NCI-H526 treated with DMSO at 0.1 percent for 48 hours (cell line): Measurements from ENCODE around the gene SPOP.
"Not testable (repeated sequence)": the region's sequence is repeated elsewhere in the genome, so short reads cannot be mapped to it uniquely, and the experiment has no call there.

Source experiments
- DNase-seq: peaks from one replicate; lab custom pipeline; 2025; lab: John Stamatoyannopoulos, UW

The SPOP gene

GRCh38 chr17:49695698-49696232 is 17.9 kb upstream of the SPOP start:
- DNase-seq: no peak

DNA sequence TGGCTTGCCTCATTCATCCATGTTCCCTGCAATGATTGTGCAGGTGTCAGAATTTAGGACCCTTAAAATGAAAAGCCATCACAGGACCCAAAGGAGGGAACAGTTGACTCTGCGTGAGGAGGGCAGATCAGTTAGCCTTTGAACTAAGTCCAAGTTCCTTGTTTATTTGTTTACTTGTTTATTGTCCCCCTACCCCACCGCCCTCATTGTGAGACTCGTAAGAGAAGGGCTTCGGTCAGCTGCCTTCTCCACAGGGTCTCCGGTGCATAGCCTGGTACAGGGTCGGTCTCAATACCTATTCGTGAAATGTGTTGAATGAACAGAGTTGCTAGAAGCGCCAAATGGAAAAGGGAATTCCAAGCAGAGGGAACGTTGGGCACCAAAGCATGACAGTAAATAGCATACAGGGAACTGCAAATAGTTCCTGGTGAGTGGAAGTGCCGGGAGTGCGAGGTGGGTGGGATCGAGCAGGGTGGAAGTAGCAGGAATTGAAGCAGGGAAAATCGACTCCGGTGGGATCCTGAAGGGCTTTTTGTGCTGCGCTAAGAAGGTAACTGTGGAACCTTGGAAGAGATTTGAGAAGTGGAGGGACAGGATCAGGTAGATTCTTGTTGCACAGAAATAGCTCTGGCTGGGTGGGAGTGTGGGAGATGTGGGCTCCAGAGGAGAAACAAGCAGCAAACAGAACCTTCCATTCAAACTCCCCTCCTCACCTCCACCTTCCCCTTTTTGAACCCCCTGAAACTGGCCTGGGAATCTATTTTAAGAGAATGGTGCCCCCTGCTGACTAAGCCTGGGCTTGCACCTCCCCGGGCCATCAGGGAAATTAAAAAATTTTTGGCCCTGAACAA is 17.2 kb upstream of the SPOP start:
- peak; percentile 14 for DNase-seq

DNA sequence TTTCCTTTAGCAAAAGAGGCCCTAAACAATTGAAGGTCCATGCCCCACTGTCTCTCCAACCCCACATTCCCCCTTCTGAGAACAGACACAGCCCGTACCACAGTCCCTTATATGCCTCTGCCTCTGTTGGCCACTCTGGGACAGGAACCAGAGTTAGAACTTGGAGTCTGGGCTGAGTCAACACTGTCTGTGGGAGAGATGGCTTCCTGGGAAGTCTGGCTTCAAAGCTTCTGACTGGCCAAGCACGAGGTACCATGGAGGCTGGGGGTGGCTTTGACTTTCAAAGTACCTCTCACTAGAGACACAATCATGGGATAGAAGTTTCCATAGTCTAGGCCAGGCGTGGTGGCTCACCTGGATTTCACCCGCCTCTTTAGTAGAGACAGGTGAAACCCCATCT is 14.9 kb upstream of the SPOP start:
- no peak for DNase-seq

DNA sequence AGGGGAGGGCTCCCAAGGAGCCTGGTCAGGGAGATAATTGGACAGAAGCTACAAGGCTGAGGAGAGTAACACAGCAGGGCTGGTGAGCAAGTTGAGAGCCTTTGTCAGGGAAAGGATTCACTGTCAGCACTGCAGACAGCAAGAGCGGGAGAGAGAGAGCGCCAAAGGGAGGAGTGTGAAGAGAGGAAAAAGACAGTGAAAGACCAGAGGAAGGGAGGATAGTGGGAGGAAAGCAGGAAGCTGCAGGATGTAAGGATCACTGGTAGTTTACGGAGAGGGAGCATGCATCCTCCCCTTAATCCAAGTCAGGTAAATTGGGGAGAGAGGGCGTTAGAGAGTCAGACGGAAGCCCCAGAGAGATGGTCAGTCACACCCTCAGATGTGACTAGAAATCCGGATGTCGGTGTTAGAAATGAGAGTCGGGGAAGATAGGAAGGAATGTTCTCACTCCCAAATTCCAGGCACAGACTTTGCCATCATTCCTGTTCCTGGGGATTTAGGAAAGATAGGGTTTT is 13.8 kb upstream of the SPOP start:
- no peak for DNase-seq

DNA sequence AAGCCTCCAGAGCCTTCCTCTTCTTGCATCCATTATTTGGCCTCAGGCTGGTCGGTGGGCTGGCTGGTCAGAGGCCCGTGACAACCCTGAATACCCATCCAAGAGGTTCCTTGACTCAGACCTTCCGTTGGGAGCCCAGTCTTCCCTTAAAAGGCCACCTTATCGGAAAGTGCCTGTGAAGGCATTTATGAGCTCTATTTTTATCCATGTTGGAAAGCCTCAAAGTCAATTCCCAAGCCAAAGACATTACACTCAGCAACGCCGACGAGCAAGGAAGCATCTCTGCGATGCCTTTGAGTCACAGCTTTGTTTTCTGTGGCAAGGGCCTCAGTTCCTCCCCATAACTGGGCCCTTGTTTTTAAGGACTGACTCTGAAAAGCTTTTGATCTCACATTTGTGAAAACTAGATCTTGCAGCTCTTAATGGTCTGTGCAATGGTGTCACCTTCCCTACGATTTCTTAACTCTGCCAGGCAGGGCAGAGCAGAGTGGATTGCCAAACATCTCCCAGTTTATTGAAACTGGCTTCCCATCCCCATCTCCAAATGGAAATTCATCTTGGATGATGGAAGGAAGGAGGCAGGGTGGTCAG is 13.3 kb upstream of the SPOP start:
- DNase-seq: no peak

DNA sequence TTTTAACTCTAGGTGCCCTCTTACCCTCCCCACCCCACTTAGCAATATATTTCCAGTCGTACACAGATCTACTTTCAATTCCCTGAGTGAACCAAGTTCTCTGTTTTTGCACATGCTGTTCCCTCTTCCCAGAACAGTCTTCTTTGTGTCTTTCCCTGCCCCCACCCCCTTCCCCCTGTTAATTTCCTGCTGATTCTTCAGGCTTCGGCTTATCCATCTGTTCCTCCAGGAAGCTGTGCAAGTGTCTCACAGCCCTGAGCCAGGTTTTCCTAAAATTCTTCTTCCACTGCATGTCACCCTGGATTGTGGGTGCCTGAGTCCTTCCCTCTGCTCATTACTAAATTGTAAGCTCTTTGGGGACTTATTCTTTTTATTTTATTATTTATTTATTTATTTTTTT is 12.4 kb upstream of the SPOP start:
- DNase-seq: no peak

- no peak for DNase-seq
Observed at GRCh38 chr17:49688848-49689247, 11.0 kb upstream of the SPOP start.

- DNase-seq: no peak
Observed at GRCh38 chr17:49687878-49688491, 10.1 kb upstream of the SPOP start.

DNA sequence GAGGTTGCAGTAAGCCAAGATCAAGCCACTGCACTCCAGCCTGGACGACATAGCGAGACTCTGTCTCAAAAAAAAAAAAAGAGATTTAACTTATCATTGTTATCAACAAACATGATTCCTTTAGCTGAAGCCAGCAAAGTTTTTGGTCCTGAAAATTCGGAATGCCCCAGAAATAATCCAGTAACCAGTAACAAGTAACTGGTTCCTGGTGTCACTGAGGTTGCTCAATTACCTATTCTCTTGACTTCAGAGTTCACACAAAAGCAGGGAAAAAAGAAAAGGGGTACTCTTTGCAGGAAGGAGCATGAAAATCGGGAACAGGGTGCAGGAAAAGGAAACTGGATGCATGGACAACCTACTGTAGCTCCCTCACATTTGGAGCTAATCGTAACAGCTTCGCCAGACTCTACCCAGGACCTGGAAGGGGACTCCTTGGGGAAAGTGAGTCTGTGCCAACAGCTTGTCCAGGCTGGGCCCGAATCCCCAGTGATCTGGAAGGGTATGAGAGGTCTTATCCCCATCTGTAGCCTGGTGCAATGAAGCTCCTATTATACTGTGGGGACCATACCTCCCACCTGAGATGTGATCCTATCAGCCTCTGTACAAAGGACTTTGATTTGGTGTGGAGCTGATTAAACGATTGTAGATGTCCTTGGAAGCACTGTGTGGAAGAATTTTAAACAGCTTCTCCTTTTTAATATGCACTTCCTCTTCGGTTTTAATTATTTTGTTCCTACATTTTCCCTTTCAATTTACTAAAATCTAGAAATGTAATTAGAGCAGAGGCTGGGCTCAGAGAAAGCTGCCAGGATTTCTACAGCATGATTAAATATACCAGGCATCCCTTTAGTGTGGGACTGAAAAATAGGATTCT is 3.4 kb upstream of the SPOP start:
- DNase-seq: no peak

DNA sequence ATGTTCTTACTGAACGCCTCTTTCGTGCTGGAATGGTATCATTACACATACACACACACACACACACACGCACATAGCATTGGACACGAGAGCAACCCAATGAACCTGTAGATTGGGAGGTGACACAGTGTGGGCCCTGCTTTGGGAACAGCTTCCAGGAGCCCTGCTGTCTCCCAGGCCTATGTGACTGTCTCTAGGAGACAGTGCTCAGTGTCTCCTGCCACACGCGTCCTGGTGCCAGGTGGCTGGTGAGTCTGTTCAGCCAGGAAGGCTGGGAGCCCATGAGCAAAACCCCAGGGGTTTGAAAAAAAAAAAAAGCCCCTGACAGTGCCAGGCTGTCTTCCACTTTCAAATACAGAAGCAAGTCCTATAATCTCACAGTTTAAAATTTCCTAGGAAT is 2.4 kb upstream of the SPOP start:
- no peak for DNase-seq

GRCh38 chr17:49677134-49677932 is 564 bp downstream of the SPOP start:
- peak; percentile 87 for DNase-seq

- DNase-seq: no peak
Observed at GRCh38 chr17:49676276-49676868, 1.5 kb downstream of the SPOP start.

GRCh38 chr17:49674507-49674906 is 3.4 kb downstream of the SPOP start:
- DNase-seq: no peak

- DNase-seq: not testable (repeated sequence)
Observed at GRCh38 chr17:49673679-49674078, 4.2 kb downstream of the SPOP start.

DNA sequence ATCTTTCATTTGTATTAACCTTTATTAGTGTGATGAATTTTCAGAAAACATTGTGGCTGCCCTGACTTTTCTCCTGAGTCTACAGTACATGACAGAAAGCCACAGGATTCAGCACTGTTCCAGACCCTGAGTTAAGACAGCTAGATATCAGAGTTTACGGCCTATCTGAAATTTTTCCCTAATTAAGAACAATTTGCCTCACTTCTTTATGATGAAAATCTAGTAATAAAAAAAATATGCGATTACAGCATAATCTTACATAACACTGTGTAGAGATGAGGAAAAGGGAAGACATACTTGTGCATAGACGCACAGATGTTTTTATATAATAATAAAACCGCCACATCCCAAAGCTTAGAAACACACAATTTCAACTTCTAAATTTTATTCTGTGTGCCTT is 7.3 kb downstream of the SPOP start:
- no peak for DNase-seq

DNA sequence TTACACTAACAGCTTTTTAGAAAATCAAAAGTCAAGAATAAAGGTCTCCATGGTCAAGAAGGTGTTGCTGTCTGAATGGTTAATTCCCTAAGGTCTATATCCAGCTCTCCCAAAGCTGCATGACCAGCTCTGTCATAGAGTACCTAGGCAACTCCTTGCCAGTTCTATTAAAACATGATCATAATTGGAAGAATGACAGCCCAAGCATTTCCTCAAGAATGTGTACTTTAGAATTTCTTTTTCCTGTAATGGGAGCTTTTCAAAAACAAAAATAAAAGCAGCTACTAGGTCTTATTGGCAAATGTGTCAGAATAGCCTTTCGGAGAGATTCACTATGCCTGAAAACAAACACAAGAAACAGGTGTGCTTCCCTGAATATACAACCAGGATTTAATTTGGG is 7.9 kb downstream of the SPOP start:
- no peak for DNase-seq

DNA sequence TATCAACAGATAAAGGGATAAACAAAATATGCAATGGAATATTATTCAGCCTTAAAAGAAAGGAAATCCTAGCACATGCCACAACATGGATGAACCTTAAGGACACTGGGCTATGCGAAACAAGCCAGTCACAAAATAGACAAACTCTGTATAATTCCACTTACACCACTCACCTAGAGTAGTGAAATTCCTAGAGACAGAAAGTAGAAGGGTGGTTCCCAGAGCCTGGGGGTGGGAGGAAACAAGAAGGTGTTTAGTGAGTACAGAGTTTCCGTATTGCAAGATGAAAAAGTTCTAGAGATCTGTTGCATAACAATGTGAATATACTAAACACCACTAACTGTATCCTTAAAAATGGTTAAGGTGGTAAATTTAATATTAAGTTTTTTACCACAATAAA is 10.0 kb downstream of the SPOP start:
- no peak for DNase-seq

DNA sequence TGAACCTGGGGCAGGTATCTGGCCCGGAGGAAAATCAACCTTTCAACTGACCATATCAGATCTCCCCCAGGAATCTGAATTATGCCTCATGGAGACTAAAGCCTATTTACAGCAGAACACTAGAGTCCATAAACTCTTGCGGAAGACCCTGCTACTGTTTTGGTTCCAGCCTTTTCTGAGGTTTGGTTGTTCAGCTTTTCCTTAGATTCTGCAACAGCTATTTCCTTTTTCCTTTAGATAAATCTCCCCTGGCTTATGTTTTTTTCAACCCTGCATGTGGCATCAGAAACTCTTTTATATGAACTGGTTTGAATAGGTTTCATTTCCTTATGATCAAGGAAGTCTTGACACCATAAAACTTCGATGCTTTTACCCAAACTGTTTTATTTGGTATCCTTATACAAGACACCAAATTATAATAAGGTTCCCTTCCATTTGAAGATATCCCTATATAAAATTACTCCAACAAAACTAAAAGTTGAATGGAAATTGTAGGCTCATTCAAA is 13.1 kb downstream of the SPOP start:
- no peak for DNase-seq

DNA sequence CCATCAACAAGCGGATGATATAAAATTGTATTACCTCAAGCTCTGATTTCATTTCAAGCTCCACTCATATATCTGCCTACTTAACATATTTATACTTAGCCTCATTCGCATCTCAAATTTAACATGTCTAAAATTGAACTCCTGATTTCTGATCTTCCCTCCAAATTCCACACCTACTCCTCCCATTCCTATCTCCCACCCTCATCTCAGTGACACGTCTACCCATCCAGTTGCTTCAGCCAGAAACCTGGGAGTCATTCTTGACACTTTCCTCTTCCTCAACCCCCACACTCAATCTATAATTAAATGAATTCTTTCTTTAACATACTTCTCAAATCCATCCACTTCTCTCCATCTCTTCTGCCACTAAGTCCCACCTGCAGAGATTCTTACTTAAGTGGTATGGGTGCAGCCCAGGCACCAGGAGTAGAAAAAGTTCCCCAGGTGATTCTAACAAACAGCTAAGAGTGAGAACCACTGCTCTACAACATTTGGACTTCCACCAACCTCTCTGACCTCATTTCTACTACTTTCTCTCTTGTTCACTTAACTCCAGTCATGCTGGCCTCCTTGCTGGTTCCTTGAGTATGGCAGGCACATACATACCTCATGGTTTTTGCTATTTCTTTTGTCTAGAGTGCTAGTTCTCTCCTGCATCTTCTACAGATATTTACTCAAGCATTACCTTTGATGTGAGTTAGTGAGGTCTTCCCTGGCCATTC is 18.1 kb downstream of the SPOP start:
- no peak for DNase-seq

DNA sequence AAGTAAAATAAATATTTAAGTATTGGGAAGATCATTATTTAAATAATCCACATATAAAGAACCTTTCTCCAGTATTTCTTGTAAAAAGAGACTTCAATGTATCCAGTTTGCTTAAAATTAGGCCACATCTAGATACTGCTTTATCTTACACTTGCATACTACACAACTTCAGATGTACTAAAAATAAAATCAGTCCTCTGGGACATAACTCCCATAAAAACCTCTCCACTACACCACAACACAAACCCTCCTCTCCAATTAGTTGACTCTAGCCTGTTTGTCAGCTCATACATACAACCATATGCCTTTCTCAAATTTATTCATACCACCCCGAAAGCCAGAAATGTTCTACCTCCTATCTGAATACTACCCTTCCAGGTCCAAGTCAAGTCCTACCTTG is 21.6 kb downstream of the SPOP start:
- DNase-seq: no peak
